M059J (cell line): ENCODE measurements around the gene CHN1. TPM values are rescaled to one million over a fixed set of nuclear protein-coding genes. Genes with fewer than 3 reads are reported as not detected.

Source experiments
- DNase-seq: peaks from one replicate; pipeline ENCODE4 v3.0.0-alpha.2; 2012; ENCODE audit warnings: low read depth
- total RNA-seq: library from RNA; depleted of rRNA; stranded (reverse); fragments of >200 nt; shearing (Covaris generic); gene quantifications from 2 replicates; pipeline ENCODE4 v1.2.3, GENCODE V29; 2014

Gene CHN1
- total RNA-seq, 1 experiment from 2014 or later, result 11.0 TPM

GRCh38 chr2:174787487-174788205, 217.5 kb downstream of the CHN1 start:
- peak; percentile 88 for DNase-seq

- DNase-seq, result peak; percentile 44
Observed at GRCh38 chr2:174786066-174786725, 219.0 kb downstream of the CHN1 start.

- DNase-seq, result no peak
Observed at GRCh38 chr2:174785481-174785880, 219.7 kb downstream of the CHN1 start.

- DNase-seq, result no peak
Observed at GRCh38 chr2:174784909-174785308, 220.3 kb downstream of the CHN1 start.

GRCh38 chr2:174784316-174784715, 220.9 kb downstream of the CHN1 start:
- DNase-seq, result no peak

DNA sequence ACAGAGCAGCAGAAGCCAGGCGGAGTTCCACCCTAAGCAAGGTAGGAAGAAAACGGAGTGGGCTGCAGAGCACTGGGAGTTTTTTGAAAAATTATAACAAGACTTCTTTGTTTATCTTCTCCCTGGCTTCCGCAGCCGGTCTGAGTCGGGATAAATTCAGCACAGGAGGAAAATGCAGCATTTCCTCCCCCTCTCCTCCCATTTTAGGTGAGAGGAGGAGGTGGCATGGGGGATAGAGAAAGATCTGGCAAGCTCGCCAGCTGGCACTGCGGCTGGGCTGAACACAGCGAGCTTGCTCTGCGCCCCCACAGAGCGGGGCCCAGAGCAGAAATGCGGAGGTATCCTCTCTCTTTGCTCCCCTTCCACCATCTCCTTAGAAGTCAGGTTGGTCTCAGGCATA, 223.2 kb downstream of the CHN1 start:
- DNase-seq, result no peak

- no peak for DNase-seq
Observed at GRCh38 chr2:174781298-174781697, 223.9 kb downstream of the CHN1 start.

DNA sequence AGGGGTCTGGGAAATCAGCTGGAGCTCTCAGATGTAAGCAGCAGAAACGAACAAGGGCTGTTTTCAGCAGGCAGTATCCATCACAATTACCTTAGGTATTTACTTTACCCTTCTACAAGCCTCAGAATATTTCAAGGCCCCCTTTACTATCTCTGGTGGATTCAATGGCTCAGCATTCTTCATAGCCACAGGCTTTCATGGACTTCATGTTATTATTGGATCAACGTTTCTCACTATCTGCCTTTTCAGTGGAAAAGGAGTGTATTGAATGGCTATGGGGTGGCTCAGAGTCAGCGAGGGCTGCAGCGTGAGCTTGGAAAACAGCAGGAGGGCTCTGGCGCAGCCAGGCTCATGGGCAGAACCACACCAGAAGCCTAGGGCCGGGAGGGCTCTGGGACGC, 224.3 kb downstream of the CHN1 start:
- DNase-seq, result no peak

DNA sequence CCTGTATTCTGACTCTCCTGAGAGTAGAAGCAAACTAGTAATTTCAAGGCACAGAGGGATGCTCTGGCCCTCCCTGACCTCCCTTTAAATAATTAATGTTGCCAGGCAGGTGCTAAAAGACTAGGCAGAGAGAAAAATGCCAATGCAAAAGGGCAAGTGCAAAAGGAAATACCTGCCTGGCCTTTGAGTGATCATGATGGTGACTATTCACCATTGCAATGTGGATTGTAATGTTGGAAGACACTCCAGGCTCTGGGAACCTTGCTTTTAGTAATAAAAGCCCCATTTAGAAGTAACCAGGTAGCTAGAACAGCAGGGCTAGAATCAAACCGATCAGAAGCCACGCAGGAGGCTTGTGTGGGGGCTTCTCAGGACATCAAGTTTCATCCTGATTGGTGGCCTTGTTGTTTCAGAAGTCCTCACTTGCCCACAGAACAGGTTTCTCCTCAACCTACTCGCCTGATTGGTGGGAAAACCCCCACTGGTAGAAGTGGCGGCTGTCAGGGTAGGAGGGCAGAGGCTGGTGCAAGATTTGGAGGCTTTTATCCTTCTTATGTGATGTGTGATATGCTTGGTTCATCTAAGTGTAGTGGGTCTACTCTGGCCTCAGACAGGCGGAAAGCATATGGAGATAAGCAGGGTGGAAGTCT, 224.9 kb downstream of the CHN1 start:
- DNase-seq, result peak; percentile 37

DNA sequence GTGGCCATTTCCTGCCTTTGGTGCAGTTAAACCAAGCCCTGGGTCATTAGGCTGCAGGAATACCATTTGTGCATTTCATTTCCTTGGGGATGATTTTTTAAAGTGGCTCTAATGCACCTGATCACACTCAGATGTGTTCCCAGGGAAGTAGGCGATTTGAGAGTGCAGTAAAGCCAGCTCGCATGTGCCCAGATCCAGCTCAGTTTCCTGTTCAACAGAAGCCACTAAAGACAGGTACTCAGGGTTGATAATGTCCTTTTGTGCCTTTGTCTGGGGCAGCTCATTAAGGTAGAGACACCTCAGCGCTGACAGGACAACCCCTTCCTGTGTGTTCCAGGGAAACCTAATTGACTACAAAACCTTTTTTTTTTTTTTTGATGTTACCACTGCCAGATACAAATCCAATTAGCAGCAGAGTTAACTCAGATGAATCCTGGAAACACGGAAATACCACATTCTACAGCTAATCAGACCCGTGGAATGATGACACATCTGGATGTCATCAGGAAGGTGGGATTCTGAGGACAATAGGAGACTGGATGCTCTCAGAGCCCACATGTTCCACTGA, 225.7 kb downstream of the CHN1 start:
- peak; percentile 63 for DNase-seq

GRCh38 chr2:174778085-174778981, 226.8 kb downstream of the CHN1 start:
- peak; percentile 98 for DNase-seq

DNA sequence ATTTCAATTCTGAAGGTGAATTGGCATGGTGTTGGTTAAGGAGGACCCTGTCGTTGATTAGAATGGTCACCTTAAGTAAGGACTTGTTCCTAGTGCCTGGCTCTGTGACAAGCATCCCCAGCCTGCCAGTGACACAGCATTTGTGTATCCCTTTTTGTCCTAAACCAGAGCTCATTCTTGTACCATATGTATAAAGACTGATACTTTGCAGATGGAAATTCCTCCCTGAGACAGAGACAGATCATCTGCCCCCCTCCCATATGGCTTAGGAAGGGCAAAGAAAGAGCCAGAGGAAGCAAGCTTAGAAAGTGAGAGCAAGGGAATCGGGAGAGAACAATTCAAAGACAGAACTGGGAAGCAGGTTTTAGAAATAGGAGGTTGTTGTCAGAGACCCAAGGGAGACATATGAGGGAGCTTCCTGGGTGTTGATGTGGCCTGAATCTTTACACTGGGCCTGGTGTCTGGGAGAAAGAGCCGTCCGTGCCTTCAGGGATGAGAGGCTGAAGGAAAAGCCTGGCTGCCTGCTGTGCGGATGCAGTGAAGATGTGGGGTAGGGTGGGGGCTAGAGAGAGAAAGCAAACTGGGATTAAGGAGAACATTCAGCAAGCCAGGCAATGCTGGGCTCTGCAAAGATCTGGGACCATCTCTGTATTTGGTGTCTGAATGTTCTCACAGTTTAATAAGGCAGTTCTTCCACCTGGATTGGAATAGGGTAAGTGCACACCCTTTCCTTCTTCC, 227.7 kb downstream of the CHN1 start:
- DNase-seq, result no peak

DNA sequence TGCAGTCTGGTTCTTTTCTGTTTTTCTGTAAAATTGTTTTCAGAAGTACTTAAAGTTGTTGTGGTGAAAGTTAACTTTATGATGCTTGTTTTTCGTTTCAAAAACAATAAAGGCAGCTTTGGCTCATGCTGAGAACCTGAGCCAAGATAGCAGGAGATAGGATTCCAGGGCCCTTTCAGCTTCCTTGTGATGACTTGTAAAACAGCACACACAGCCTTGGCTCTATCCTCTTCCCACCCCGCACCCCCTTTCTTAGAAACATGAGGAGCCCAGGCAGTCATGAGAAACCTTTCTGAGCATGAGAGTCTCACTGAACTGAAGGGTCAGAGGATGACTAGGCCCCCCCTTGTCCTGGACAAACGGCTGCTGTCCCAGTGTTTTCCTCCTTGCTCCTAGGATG, 228.5 kb downstream of the CHN1 start:
- DNase-seq, result no peak

DNA sequence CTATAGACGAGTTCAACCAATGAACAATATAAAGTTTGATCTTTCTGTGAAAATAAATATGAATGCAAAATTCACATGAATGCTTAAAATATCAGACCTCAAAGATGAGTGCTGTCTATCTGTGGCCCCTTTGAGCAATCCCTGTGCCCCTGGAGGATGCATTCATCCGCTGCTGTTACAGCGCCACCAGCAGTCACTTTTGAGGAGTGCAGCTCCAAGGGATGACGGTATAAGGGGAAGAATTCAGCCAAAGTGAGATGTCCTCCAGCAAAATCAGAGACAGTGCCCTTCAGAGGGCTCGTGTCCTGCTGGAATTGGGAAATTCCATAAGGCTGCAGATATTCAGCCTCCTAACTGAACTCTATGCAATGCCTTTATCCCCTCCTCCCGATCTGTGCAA, 229.0 kb downstream of the CHN1 start:
- no peak for DNase-seq

DNA sequence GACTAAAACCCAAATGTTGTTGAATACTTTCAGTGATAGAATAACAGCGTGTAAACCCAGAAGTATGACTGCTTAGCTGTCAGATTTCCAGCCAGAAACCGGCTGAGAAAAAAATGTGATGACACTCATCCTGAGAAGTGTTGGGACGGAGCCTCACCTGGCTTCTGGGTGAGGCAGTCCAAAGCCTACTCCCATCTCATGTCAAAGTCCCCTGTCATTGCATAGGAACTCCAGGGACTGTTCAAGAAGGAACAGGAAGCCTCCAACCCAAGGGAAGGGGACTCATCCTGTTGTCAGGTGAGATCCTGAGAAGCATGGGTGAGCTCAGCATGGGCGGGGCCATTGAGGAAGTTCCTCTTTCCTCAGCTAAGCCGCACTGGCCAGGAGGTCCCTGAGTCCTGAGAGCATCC, 229.6 kb downstream of the CHN1 start:
- no peak for DNase-seq

DNA sequence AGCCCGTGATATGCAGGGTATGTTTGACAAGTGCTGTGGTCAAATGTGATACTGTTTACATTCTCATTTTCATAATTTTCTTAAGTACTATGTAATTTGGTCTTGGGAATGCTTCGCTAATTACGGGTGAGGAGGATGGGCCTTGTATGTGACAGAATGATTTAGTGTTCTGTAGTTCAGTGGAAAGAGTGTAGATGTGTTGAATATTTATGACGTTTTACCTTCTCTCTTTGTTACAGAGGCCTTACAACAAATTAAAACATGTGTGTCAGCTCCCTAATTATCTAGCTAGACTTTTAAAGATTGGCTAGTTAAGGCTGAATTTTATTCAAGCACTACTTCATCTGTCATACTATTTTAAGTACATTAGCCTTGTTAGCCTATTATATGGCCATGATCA, 230.3 kb downstream of the CHN1 start:
- DNase-seq, result no peak

DNA sequence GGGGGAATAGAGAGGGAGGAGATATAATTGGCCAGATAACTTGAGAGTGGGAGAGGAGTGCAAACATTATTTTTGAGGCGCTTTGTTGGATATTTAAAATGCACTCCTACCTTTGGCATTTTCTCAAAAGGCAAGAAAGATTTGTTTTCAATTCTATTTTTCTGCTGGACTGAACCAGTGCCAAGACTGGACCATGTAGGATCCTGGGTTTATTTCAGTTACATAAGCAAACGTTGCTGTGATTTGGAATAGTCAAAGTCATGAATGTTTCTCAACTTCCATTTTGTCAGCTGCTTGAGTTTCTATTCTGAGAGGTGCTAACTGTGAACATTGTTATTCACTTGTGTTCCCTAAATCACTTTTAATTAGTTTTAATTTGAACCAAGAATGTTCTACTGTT, 232.0 kb downstream of the CHN1 start:
- DNase-seq, result no peak

- DNase-seq, result no peak
Observed at GRCh38 chr2:174772472-174772801, 232.7 kb downstream of the CHN1 start.

GRCh38 chr2:174771631-174772471, 233.3 kb downstream of the CHN1 start:
- peak; percentile 78 for DNase-seq

DNA sequence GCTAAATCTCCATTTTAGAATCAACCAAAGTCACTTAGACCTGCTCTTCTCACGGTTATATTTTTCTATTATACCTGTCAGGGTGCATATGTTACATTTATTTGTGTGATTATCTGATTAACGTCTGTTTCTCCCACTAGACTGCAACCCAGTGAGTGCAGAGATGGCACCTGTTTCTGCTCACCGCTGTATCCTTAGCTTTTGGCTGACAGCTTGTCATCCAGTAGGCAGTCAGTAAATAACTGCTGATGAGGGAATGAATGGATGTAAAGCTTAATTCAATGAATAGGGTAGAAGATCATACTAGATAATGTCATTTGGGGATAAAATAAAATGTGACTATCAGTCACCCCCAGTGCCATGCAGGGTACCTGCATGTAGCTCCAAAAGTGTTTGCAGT, 234.0 kb downstream of the CHN1 start:
- no peak for DNase-seq
